ENCODE data around the gene PBLD.

Gene PBLD

GRCh38 chr10:68362590-68362989, 29.9 kb upstream of the PBLD start:
- no peak for DNase-seq (ENCODE audit: low read depth in 1 of 2, low spot score in 1 of 2)
- no peak for TF ChIP-seq SPI1 (IDR thresholded peaks at IDR 0.05; ENCODE audit: borderline replicate concordance, low read depth)
- no peak for TF ChIP-seq GABPA (IDR thresholded peaks at IDR 0.05; ENCODE audit: low read depth)
- no peak for TF ChIP-seq POLR2AphosphoS5 (IDR thresholded peaks at IDR 0.05; ENCODE audit: low read depth)
- TF ChIP-seq REST (IDR thresholded peaks at IDR 0.05; ENCODE audit: insufficient replicate concordance, low read depth): no peak
- TF ChIP-seq CTCF (IDR thresholded peaks at IDR 0.05; ENCODE audit: insufficient read depth, low read length): no peak
- no peak overlapping the region for H3K27ac ChIP-seq (replicated peaks)
- H3K4me3 ChIP-seq (replicated peaks; ENCODE audit: insufficient read depth, low read length): no peak overlapping the region
- no peaks in the 10 kb centered on the region for H3K27me3 ChIP-seq (ENCODE audit: insufficient read depth, poor library complexity, severe bottlenecking)

- no peaks in the 10 kb centered on the region for H3K27me3 ChIP-seq (ENCODE audit: insufficient read depth, poor library complexity, severe bottlenecking)
- H3K27ac ChIP-seq (replicated peaks): no peak overlapping the region
- no peak overlapping the region for H3K4me3 ChIP-seq (replicated peaks; ENCODE audit: insufficient read depth, low read length)
- DNase-seq (ENCODE audit: low read depth in 1 of 2, low spot score in 1 of 2): no peak
- TF ChIP-seq POLR2AphosphoS5 (IDR thresholded peaks at IDR 0.05; ENCODE audit: low read depth): no peak
- TF ChIP-seq GABPA (IDR thresholded peaks at IDR 0.05; ENCODE audit: low read depth): no peak
- no peak for TF ChIP-seq CTCF (IDR thresholded peaks at IDR 0.05; ENCODE audit: insufficient read depth, low read length)
- TF ChIP-seq REST (IDR thresholded peaks at IDR 0.05; ENCODE audit: insufficient replicate concordance, low read depth): no peak
- no peak for TF ChIP-seq SPI1 (IDR thresholded peaks at IDR 0.05; ENCODE audit: borderline replicate concordance, low read depth)
Measured at GRCh38 chr10:68359189-68359588, 26.5 kb upstream of the PBLD start.

- no peak overlapping the region for H3K4me3 ChIP-seq (replicated peaks; ENCODE audit: insufficient read depth, low read length)
- DNase-seq (ENCODE audit: low read depth in 1 of 2, low spot score in 1 of 2): no peak
- H3K27ac ChIP-seq (replicated peaks): no peak overlapping the region
- TF ChIP-seq POLR2AphosphoS5 (IDR thresholded peaks at IDR 0.05; ENCODE audit: low read depth) (no peak), SPI1 (IDR thresholded peaks at IDR 0.05; ENCODE audit: borderline replicate concordance, low read depth) (no peak), REST (IDR thresholded peaks at IDR 0.05; ENCODE audit: insufficient replicate concordance, low read depth) (no peak), GABPA (IDR thresholded peaks at IDR 0.05; ENCODE audit: low read depth) (no peak), CTCF (IDR thresholded peaks at IDR 0.05; ENCODE audit: insufficient read depth, low read length) (no peak)
- no peaks in the 10 kb centered on the region for H3K27me3 ChIP-seq (ENCODE audit: insufficient read depth, poor library complexity, severe bottlenecking)
Measured at GRCh38 chr10:68353537-68353936, 20.8 kb upstream of the PBLD start.

Measured in HL-60 (cell line).